GM12878 (cell line): Measurements from ENCODE around the gene MUC20. TPM values are rescaled to one million over a fixed set of nuclear protein-coding genes. Genes with fewer than 3 reads are reported as not detected.

Source experiments
- ATAC-seq: fragments of 200-7000 bp; cut with Tn5 transposase; 3 replicates; pipeline ENCODE4 v1.9.1; 2020; ENCODE audit warnings: mild to moderate bottlenecking, moderate library complexity
- BruUV-seq: library from RNA; stranded (reverse); fragments of 400-500 nt; replicated peaks from 2 replicates; lab custom pipeline; 2021; lab: Mats Ljungman, UMichigan
- CTCF ChIA-PET: fragments of 300-600 bp; sonication (Branson Sonifier 250); formaldehyde crosslinking; extraction: SDS; loops from one replicate; lab custom pipeline; 2021; ENCODE audit warnings: inconsistent platforms; lab: Yijun Ruan, JAX
- POLR2A ChIA-PET: fragments of 350-600 bp; formaldehyde crosslinking; extraction: SDS; loops from one replicate; lab custom pipeline; 2021; ENCODE audit warnings: inconsistent platforms; lab: Charles Lee
- RAD21 ChIA-PET: fragments of 300-600 bp; sonication (Branson Sonifier 250); formaldehyde crosslinking; loops from one replicate; lab custom pipeline; 2023; ENCODE audit warnings: antibody characterized with exemption; ENCODE audit not compliant: unreplicated experiment; lab: Charles Lee
- SMC1A ChIA-PET: fragments of 300-600 bp; sonication (Branson Sonifier 250); formaldehyde crosslinking; loops from one replicate; lab custom pipeline; 2023; ENCODE audit not compliant: unreplicated experiment, uncharacterized antibody; lab: Charles Lee
- DNase-seq: peaks from one replicate; pipeline ENCODE4 v3.0.0-alpha.2; 2011; ENCODE audit warnings: low read depth, low spot score
- FAIRE-seq: peaks from 3 replicates; lab custom pipeline; 2011; peaks lifted over from hg19 to GRCh38; lab: Jason Lieb, UNC
- H2AFZ ChIP-seq: 2 replicates; pipeline ENCODE4 v1.6.0; 2011; ENCODE audit warnings: low read depth, low read length, control low read depth; ENCODE audit not compliant: control insufficient read depth
- H3K27ac ChIP-seq: 2 replicates; pipeline ENCODE4 v1.5.1; 2011; ENCODE audit warnings: control low read depth; ENCODE audit not compliant: control insufficient read depth, insufficient read depth
- H3K27me3 ChIP-seq, 2 experiments: replicated peaks in 1 of 2; 2 replicates each; pipeline versions ENCODE4 v1.6.0 to v1.6.1; 2011; ENCODE audit warnings: low read length in 1 of 2; ENCODE audit not compliant: control insufficient read depth in 2 of 2, insufficient read depth in 2 of 2
- H3K36me3 ChIP-seq, 2 experiments: 2 replicates each; pipeline ENCODE4 v1.5.1; 2011; ENCODE audit warnings: low read length in 1 of 2; ENCODE audit not compliant: control insufficient read depth in 2 of 2, insufficient read depth in 2 of 2
- H3K4me1 ChIP-seq: 2 replicates; pipeline ENCODE4 v1.6.1; 2011; ENCODE audit warnings: mild to moderate bottlenecking, low read length, moderate library complexity, mixed read lengths; ENCODE audit not compliant: control insufficient read depth, insufficient read depth
- H3K4me2 ChIP-seq: 2 replicates; pipeline ENCODE4 v1.6.0; 2011; ENCODE audit warnings: control low read depth; ENCODE audit not compliant: control insufficient read depth, insufficient read depth
- H3K4me3 ChIP-seq: fragments of 200-600 bp; sonication (generic); 2 replicates; pipeline ENCODE4 v1.5.1; 2016
- H3K79me2 ChIP-seq: 2 replicates; pipeline ENCODE4 v1.6.0; 2011; ENCODE audit warnings: low read length; ENCODE audit not compliant: control insufficient read depth, insufficient read depth
- H3K9ac ChIP-seq: 2 replicates; pipeline ENCODE4 v1.8.0; 2011; ENCODE audit warnings: low read length, control low read depth, mixed read lengths; ENCODE audit not compliant: control insufficient read depth, insufficient read depth
- H3K9me3 ChIP-seq: replicated peaks from 3 replicates; pipeline ENCODE4 v1.5.1; 2011; ENCODE audit warnings: mild to moderate bottlenecking, low read length; ENCODE audit not compliant: control insufficient read depth, insufficient read depth
- H4K20me1 ChIP-seq: 2 replicates; pipeline ENCODE4 v1.6.0; 2011; ENCODE audit not compliant: control insufficient read depth, insufficient read depth
- CEBPZ ChIP-seq: fragments of 150-350 bp; IDR thresholded peaks from 2 replicates; pipeline ENCODE4 v1.6.1; 2016; ENCODE audit warnings: low read depth, low read length
- EGR1 ChIP-seq, 2 experiments: IDR thresholded peaks; 1 replicate in 1 of 2; 2 replicates in 1 of 2; pipeline ENCODE4 v1.6.1; 2011 to 2012; ENCODE audit warnings: low read depth in 2 of 2, low read length in 2 of 2, borderline replicate concordance in 1 of 2, mild to moderate bottlenecking in 1 of 2, moderate library complexity in 1 of 2
- FOS ChIP-seq: IDR thresholded peaks from 3 replicates; pipeline ENCODE4 v1.6.1; 2011; ENCODE audit warnings: borderline replicate concordance; ENCODE audit not compliant: insufficient read length; ENCODE audit errors: extremely low read depth
- FOXK2 ChIP-seq: fragments of 450-650 bp; IDR thresholded peaks from 2 replicates; pipeline ENCODE4 v1.6.1; 2017; ENCODE audit warnings: mild to moderate bottlenecking, moderate library complexity
- GABPA ChIP-seq: IDR thresholded peaks from 2 replicates; pipeline ENCODE4 v1.6.1; 2014; ENCODE audit warnings: antibody characterized with exemption, low read depth, mild to moderate bottlenecking, inconsistent platforms
- IRF5 ChIP-seq: fragments of 450-650 bp; IDR thresholded peaks from 2 replicates; pipeline ENCODE4 v1.6.1; 2017; ENCODE audit warnings: borderline replicate concordance
- LARP7 ChIP-seq: fragments of 450-650 bp; IDR thresholded peaks from 2 replicates; pipeline ENCODE4 v1.6.1; 2017; ENCODE audit warnings: mild to moderate bottlenecking
- MTA2 ChIP-seq: fragments of 450-650 bp; IDR thresholded peaks from 2 replicates; pipeline ENCODE4 v1.6.1; 2016; ENCODE audit warnings: low read depth, mild to moderate bottlenecking, moderate library complexity
- NFYA ChIP-seq: IDR thresholded peaks from 2 replicates; pipeline ENCODE4 v1.6.1; 2011; ENCODE audit warnings: low read depth, mild to moderate bottlenecking, low read length, improper control_type of control experiment, borderline replicate concordance
- NRF1 ChIP-seq: conservative IDR thresholded peaks from 2 replicates; pipeline ENCODE4 v1.6.1; 2011; ENCODE audit warnings: mild to moderate bottlenecking, low read depth, low read length, improper control_type of control experiment
- PBX3 ChIP-seq: IDR thresholded peaks from 2 replicates; pipeline ENCODE4 v1.6.1; 2011; ENCODE audit warnings: mild to moderate bottlenecking, low read depth, low read length, moderate library complexity; ENCODE audit not compliant: insufficient replicate concordance
- RFX5 ChIP-seq: IDR thresholded peaks from 2 replicates; pipeline ENCODE4 v1.6.1; 2011; ENCODE audit warnings: low read depth, low read length, improper control_type of control experiment
- SP1 ChIP-seq: IDR thresholded peaks from one replicate; pipeline ENCODE4 v1.6.1; 2011; ENCODE audit warnings: low read depth, low read length
- SRF ChIP-seq, 2 experiments: IDR thresholded peaks; 2 replicates each; pipeline ENCODE4 v1.6.1; 2011; ENCODE audit warnings: low read depth in 2 of 2, low read length in 2 of 2, mild to moderate bottlenecking in 1 of 2, moderate library complexity in 1 of 2
- SUZ12 ChIP-seq: fragments of 200-600 bp; sonication (generic); IDR thresholded peaks from one replicate; pipeline ENCODE4 v1.6.1; 2018; ENCODE audit warnings: antibody characterized with exemption, mild to moderate bottlenecking; ENCODE audit not compliant: unreplicated experiment
- TAF1 ChIP-seq: IDR thresholded peaks from 2 replicates; pipeline ENCODE4 v1.6.1; 2011; ENCODE audit warnings: mild to moderate bottlenecking, low read depth, low read length, borderline replicate concordance
- YY1 ChIP-seq: IDR thresholded peaks from 2 replicates; pipeline ENCODE4 v1.6.1; 2011; ENCODE audit warnings: low read depth, mild to moderate bottlenecking, low read length
- ZNF217 ChIP-seq: fragments of 450-650 bp; IDR thresholded peaks from 2 replicates; pipeline ENCODE4 v1.6.1; 2017; ENCODE audit warnings: antibody characterized with exemption, mild to moderate bottlenecking
- ZNF24 ChIP-seq: fragments of 450-650 bp; IDR thresholded peaks from 2 replicates; pipeline ENCODE4 v1.6.1; 2017; ENCODE audit warnings: antibody characterized with exemption, mild to moderate bottlenecking
- WGBS: methylation state at CpG from one replicate; pipeline ENCODE4 v1.1.6; 2016; ENCODE audit warnings: low lambda C conversion rate; ENCODE audit not compliant: insufficient replicate concordance, insufficient coverage; ENCODE audit errors: missing lambda C conversion rate; 5-methylcytosine and 5-hydroxymethylcytosine counted together
- in situ Hi-C: fragments of 300-500 bp; cut with MboI; formaldehyde crosslinking; loops from 9 replicates; pipeline ENCODE4 v1.14.3; 2018; ENCODE audit warnings: mixed read lengths
- intact Hi-C: fragments of 100-400 bp; cut with micrococcal nuclease; formaldehyde crosslinking; loops from one replicate; pipeline ENCODE4 v1.14.2; 2022; ENCODE audit not compliant: unreplicated experiment
- polyA plus RNA-seq, 11 experiments: library from polyadenylated mRNA; depleted of rRNA in 4 of 11; unstranded in 6 of 11; stranded (reverse) in 5 of 11; fragments of >200 nt; fragmentation: Nextera tagmentation in 4 of 11; fragmentation: Illumina TruSeq in 1 of 11; extraction: Ambion mirVana in 4 of 11; extraction: Trizol in 1 of 11; gene quantifications; 1 replicate in 1 of 11; 2 replicates in 10 of 11; pipeline versions ENCODE4 v1.2.1 to v1.2.3, GENCODE V29; 2011 to 2016; ENCODE audit warnings: inconsistent platforms in 2 of 11, missing spikeins in 2 of 11, low read depth in 1 of 11
- total RNA-seq, 4 experiments: library from RNA; depleted of rRNA in 3 of 4; stranded (reverse); fragments of >200 nt in 3 of 4; fragmentation: Illumina TruSeq in 1 of 4; extraction: Trizol in 1 of 4; gene quantifications; 2 replicates each; pipeline versions ENCODE4 v1.2.1 to v1.2.3, GENCODE V29; 2013 to 2021

The MUC20 gene
- total and polyA plus RNA-seq, 10 of the 15 experiments (the other 5 are each of a cell fraction or from before 2014, with no cell fraction given) = 0.04 to 0.46 (median 0.17) TPM; not detected in 3

- no peak overlapping the region for H2AFZ ChIP-seq
- H3K4me1 ChIP-seq = no peaks in the 10 kb centered on the region
- no peak overlapping the region for H3K4me3 ChIP-seq
- FAIRE-seq (no peak), DNase-seq (no peak), ATAC-seq (no peak)
- H3K4me2 ChIP-seq = no peak overlapping the region
- no peak overlapping the region for H3K27ac ChIP-seq
- ChIA-PET POLR2A (no interaction called here), CTCF (interaction anchor here (0.6 kb wide), 1 partner anchor 63 kb away, joined by 4 read pairs; no protein-coding TSS in a partner anchor), RAD21 (no interaction called here), SMC1A (no interaction called here)
- BruUV-seq = no TSS peak
- no peaks in the 10 kb centered on the region for H3K27me3 ChIP-seq
- intact Hi-C loops (no loop called here), in situ Hi-C loops (no loop called here)
- H3K9ac ChIP-seq = no peak overlapping the region
- H3K36me3 ChIP-seq = no peaks in the 10 kb centered on the region
- H3K9me3 ChIP-seq = no peaks in the 10 kb centered on the region; the same call in 2 of the 3 replicates
- no peaks in the 10 kb centered on the region for H4K20me1 ChIP-seq
- H3K79me2 ChIP-seq = no peaks in the 10 kb centered on the region
- WGBS = 37% methylated on average over 16 of the region's 16 CpGs
- TF ChIP-seq YY1 (no peak), CEBPZ (no peak), MTA2 (no peak), ZNF217 (no peak), ZNF24 (no peak), SP1 (no peak), TAF1 (no peak), GABPA (no peak), IRF5 (no peak), PBX3 (no peak), SUZ12 (no peak), FOS (no peak), SRF (IDR thresholded peaks at IDR 0.05; ENCODE audit: low read depth in 2 of 2, low read length in 2 of 2) (no peak), NFYA (no peak), EGR1 (IDR thresholded peaks at IDR 0.05; ENCODE audit: borderline replicate concordance in 1 of 2, low read depth in 2 of 2, low read length in 2 of 2) (no peak), LARP7 (no peak), RFX5 (no peak), NRF1 (no peak), FOXK2 (no peak)
Measured at GRCh38 chr3:195770081-195770840, 49.5 kb downstream of the MUC20 start.
